Fibroblast of villous mesenchyme (primary cell): ENCODE results near the gene CHAD. TPM values are rescaled to one million over a fixed set of nuclear protein-coding genes. Genes with fewer than 3 reads are reported as not detected.
"Not testable (repeated sequence)": the region's sequence is repeated elsewhere in the genome, so short reads cannot be mapped to it uniquely, and the experiment has no call there.

Experiments
- DNase-seq: peaks from one replicate; pipeline ENCODE4 v3.0.0-alpha.2; 2010; ENCODE audit warnings: low read depth
- H3K4me3 ChIP-seq: 2 replicates; pipeline ENCODE4 v1.5.1; 2011; ENCODE audit warnings: low read depth, mild to moderate bottlenecking, low read length
- CTCF ChIP-seq: IDR thresholded peaks from 2 replicates; pipeline ENCODE4 v1.5.1; 2012; ENCODE audit warnings: low read depth, mild to moderate bottlenecking, low read length; ENCODE audit not compliant: insufficient read depth
- total RNA-seq: library from RNA; depleted of rRNA; stranded (reverse); fragments of >200 nt; gene quantifications from 2 replicates; pipeline ENCODE4 v1.2.3, GENCODE V29; 2012

CHAD gene
- total RNA-seq, 1 donor, result not detected

- not testable (repeated sequence) for H3K4me3 ChIP-seq
- TF ChIP-seq CTCF, result peak; percentile 47
- DNase-seq, result peak; percentile 22
Observed at GRCh38 chr17:50472761-50473161, 4.1 kb upstream of the CHAD start.

- DNase-seq, result no peak
Observed at GRCh38 chr17:50472286-50472685, 3.6 kb upstream of the CHAD start.

GRCh38 chr17:50471009-50471905 is 2.6 kb upstream of the CHAD start:
- DNase-seq, result no peak
- TF ChIP-seq CTCF, result no peak
- H3K4me3 ChIP-seq, result no peak overlapping the region

More at GRCh38 chr17:50472286-50472685, 3.6 kb upstream of the CHAD start:
- no peak overlapping the region for H3K4me3 ChIP-seq
- no peak for TF ChIP-seq CTCF

- DNase-seq, result no peak
- TF ChIP-seq CTCF, result no peak
- no peak overlapping the region for H3K4me3 ChIP-seq
Observed at GRCh38 chr17:50470426-50470825, 1.7 kb upstream of the CHAD start.

- H3K4me3 ChIP-seq, result no peak overlapping the region
- TF ChIP-seq CTCF, result no peak
- no peak for DNase-seq
Observed at GRCh38 chr17:50469671-50470305, 1.1 kb upstream of the CHAD start.

- TF ChIP-seq CTCF, result no peak
- no peak for DNase-seq
- H3K4me3 ChIP-seq, result no peak overlapping the region
Observed at GRCh38 chr17:50469208-50469605, 527 bp upstream of the CHAD start.
